H1 (cell line): Measurements from ENCODE around the gene DHRS3. TPM values are rescaled to one million over a fixed set of nuclear protein-coding genes. Genes with fewer than 3 reads are reported as not detected.

Experiments used
- CTCF ChIA-PET: fragments of 300-600 bp; sonication (Branson Sonifier 250); formaldehyde crosslinking; loops from one replicate; lab custom pipeline; 2021; ENCODE audit not compliant: partially characterized antibody; lab: Charles Lee
- POLR2A ChIA-PET: fragments of 300-600 bp; sonication (Branson Sonifier 250); formaldehyde crosslinking; loops from one replicate; lab custom pipeline; 2021; ENCODE audit warnings: inconsistent platforms; ENCODE audit not compliant: partially characterized antibody; lab: Charles Lee
- DNase-seq, 2 experiments: peaks; one replicate each; pipeline versions ENCODE4 v3.0.0 to v3.0.0-alpha.2; 2010 to 2022; ENCODE audit warnings: low spot score in 2 of 2, low read depth in 1 of 2, mixed read lengths in 1 of 2
- FAIRE-seq: peaks from 2 replicates; lab custom pipeline; 2011; peaks lifted over from hg19 to GRCh38; lab: Jason Lieb, UNC
- H2AFZ ChIP-seq: 2 replicates; pipeline ENCODE4 v1.8.1; 2012; ENCODE audit warnings: low read length, inconsistent platforms
- H2AK5ac ChIP-seq: 2 replicates; pipeline ENCODE4 v1.6.1; 2013; ENCODE audit warnings: low read depth, low read length
- H2BK120ac ChIP-seq: replicated peaks from 2 replicates; pipeline ENCODE3; 2013; ENCODE audit warnings: low read depth, low read length, inconsistent platforms
- H2BK12ac ChIP-seq: 2 replicates; pipeline ENCODE4 v1.6.1; 2013; ENCODE audit warnings: low read depth, low read length
- H2BK15ac ChIP-seq: 2 replicates; pipeline ENCODE4 v1.6.1; 2013; ENCODE audit warnings: low read length
- H2BK20ac ChIP-seq: 2 replicates; pipeline ENCODE4 v1.6.1; 2013; ENCODE audit warnings: low read length
- H2BK5ac ChIP-seq: 2 replicates; pipeline ENCODE4 v1.6.1; 2013; ENCODE audit warnings: low read depth, low read length
- H3K14ac ChIP-seq: 2 replicates; pipeline ENCODE4 v1.6.1; 2013; ENCODE audit warnings: inconsistent platforms; ENCODE audit not compliant: insufficient read length
- H3K18ac ChIP-seq: 2 replicates; pipeline ENCODE4 v1.6.1; 2013; ENCODE audit warnings: low read length; ENCODE audit errors: extremely low read depth
- H3K23ac ChIP-seq: 2 replicates; pipeline ENCODE4 v1.6.1; 2013; ENCODE audit warnings: inconsistent platforms; ENCODE audit not compliant: insufficient read length
- H3K23me2 ChIP-seq: 2 replicates; pipeline ENCODE4 v1.6.1; 2013; ENCODE audit warnings: low read depth, low read length
- H3K27ac ChIP-seq: 2 replicates; pipeline ENCODE4 v1.6.1; 2011; ENCODE audit warnings: low read depth, low read length, inconsistent platforms
- H3K27me3 ChIP-seq, 4 experiments: replicated peaks in 1 of 4; 1 replicate in 1 of 4; 2 replicates in 3 of 4; pipeline versions ENCODE4 v1.6.1 to v1.8.1; 2011 to 2013; ENCODE audit warnings: low read length in 3 of 4, mild to moderate bottlenecking in 3 of 4, inconsistent platforms in 2 of 4, mixed read lengths in 2 of 4, moderate library complexity in 1 of 4; ENCODE audit not compliant: control insufficient read depth in 3 of 4, insufficient read depth in 3 of 4; ENCODE audit errors: extremely low read depth in 1 of 4
- H3K36me3 ChIP-seq, 4 experiments: 2 replicates each; pipeline versions ENCODE4 v1.6.1 to v1.8.1; 2011 to 2013; ENCODE audit warnings: mild to moderate bottlenecking in 4 of 4, low read length in 3 of 4, moderate library complexity in 2 of 4, control low read depth in 1 of 4, inconsistent platforms in 1 of 4; ENCODE audit not compliant: insufficient read depth in 4 of 4, control insufficient read depth in 2 of 4
- H3K4ac ChIP-seq: replicated peaks from 2 replicates; pipeline ENCODE3; 2013; ENCODE audit warnings: low read length, low read depth, mixed read lengths, inconsistent platforms; ENCODE audit not compliant: insufficient read length
- H3K4me1 ChIP-seq, 4 experiments: replicated peaks in 1 of 4; 1 replicate in 1 of 4; 2 replicates in 3 of 4; pipeline versions ENCODE4 v1.6.1 to v1.8.1; 2011 to 2013; ENCODE audit warnings: low read length in 3 of 4, inconsistent platforms in 2 of 4, mixed read lengths in 1 of 4; ENCODE audit not compliant: insufficient read depth in 4 of 4, control insufficient read depth in 3 of 4
- H3K4me2 ChIP-seq, 2 experiments: 2 replicates each; pipeline versions ENCODE4 v1.6.1 to v1.8.1; 2011 to 2013; ENCODE audit warnings: low read depth in 2 of 2, low read length in 2 of 2, control low read depth in 1 of 2, inconsistent platforms in 1 of 2, mild to moderate bottlenecking in 1 of 2; ENCODE audit not compliant: insufficient read depth in 1 of 2
- H3K4me3 ChIP-seq, 4 experiments: fragments of 200-600, 300-600 bp in 1 of 4; sonication (generic), shearing (Covaris generic), sonication (Bioruptor Twin) in 1 of 4; 2 replicates each; pipeline versions ENCODE4 v1.5.1 to v1.8.1; 2011 to 2016; ENCODE audit warnings: low read length in 4 of 4, low read depth in 3 of 4, control low read depth in 2 of 4, inconsistent platforms in 2 of 4, mild to moderate bottlenecking in 2 of 4, mixed read lengths in 1 of 4, moderate library complexity in 1 of 4; ENCODE audit not compliant: insufficient read depth in 2 of 4; ENCODE audit errors: extremely low read depth in 1 of 4
- H3K56ac ChIP-seq: replicated peaks from 2 replicates; pipeline ENCODE3; 2013; ENCODE audit warnings: low read depth, mild to moderate bottlenecking, mixed read lengths, low read length, inconsistent platforms; ENCODE audit not compliant: insufficient read length
- H3K79me1 ChIP-seq: 2 replicates; pipeline ENCODE4 v1.6.1; 2013; ENCODE audit warnings: low read depth, low read length, control low read depth
- H3K79me2 ChIP-seq, 2 experiments: 2 replicates each; pipeline versions ENCODE4 v1.6.1 to v1.8.1; 2012 to 2013; ENCODE audit warnings: low read length in 2 of 2, mild to moderate bottlenecking in 2 of 2, inconsistent platforms in 1 of 2; ENCODE audit not compliant: insufficient read depth in 2 of 2, control insufficient read depth in 1 of 2
- H3K9ac ChIP-seq, 4 experiments: replicated peaks in 1 of 4; 1 replicate in 1 of 4; 2 replicates in 3 of 4; pipeline versions ENCODE4 v1.6.1 to v1.8.1; 2011 to 2013; ENCODE audit warnings: low read depth in 3 of 4, low read length in 3 of 4, control low read depth in 2 of 4, mild to moderate bottlenecking in 2 of 4, moderate library complexity in 2 of 4, inconsistent platforms in 1 of 4; ENCODE audit errors: extremely low read depth in 1 of 4
- H3K9me3 ChIP-seq, 2 experiments: 2 replicates each; pipeline versions ENCODE4 v1.6.1 to v1.8.1; 2012 to 2013; ENCODE audit warnings: mild to moderate bottlenecking in 2 of 2, moderate library complexity in 2 of 2, control low read depth in 1 of 2, inconsistent platforms in 1 of 2, low read depth in 1 of 2, low read length in 1 of 2, mixed read lengths in 1 of 2; ENCODE audit not compliant: insufficient read depth in 2 of 2
- H4K20me1 ChIP-seq, 2 experiments: replicated peaks in 1 of 2; 2 replicates each; pipeline versions ENCODE3 to v1.8.1; 2011 to 2013; ENCODE audit warnings: inconsistent platforms in 2 of 2, low read length in 2 of 2, mild to moderate bottlenecking in 1 of 2; ENCODE audit not compliant: insufficient read depth in 2 of 2, control insufficient read depth in 1 of 2
- H4K5ac ChIP-seq: 2 replicates; pipeline ENCODE4 v1.6.1; 2013; ENCODE audit warnings: low read length, low read depth, mixed read lengths, inconsistent platforms; ENCODE audit not compliant: insufficient read length
- H4K8ac ChIP-seq: 2 replicates; pipeline ENCODE4 v1.8.0; 2013; ENCODE audit warnings: mild to moderate bottlenecking, moderate library complexity, low read length, inconsistent platforms; ENCODE audit not compliant: insufficient read depth; ENCODE audit errors: extremely low read depth
- H4K91ac ChIP-seq: replicated peaks from 2 replicates; pipeline ENCODE3; 2013; ENCODE audit warnings: low read length, mixed read lengths, inconsistent platforms; ENCODE audit not compliant: insufficient read length
- KDM1A ChIP-seq: fragments of 200-600, 300-600 bp; sonication (generic); IDR thresholded peaks from 2 replicates; pipeline ENCODE4 v1.7.1; 2016; ENCODE audit warnings: mild to moderate bottlenecking, low read length, borderline replicate concordance
- MAFK ChIP-seq: IDR thresholded peaks from 2 replicates; pipeline ENCODE4 v1.6.1; 2012; ENCODE audit warnings: low read depth, mild to moderate bottlenecking, improper control_type of control experiment, low read length
- SUZ12 ChIP-seq: fragments of 200-600 bp; sonication (generic); IDR thresholded peaks from 2 replicates; pipeline ENCODE4 v1.6.1; 2012; ENCODE audit warnings: mild to moderate bottlenecking, inconsistent platforms, low read length, moderate library complexity, mixed read lengths
- WGBS, 2 experiments: shearing (Covaris generic) in 1 of 2; methylation state at CpG; one replicate each; pipeline versions ENCODE4 v1.1.6 to v1.1.7; 2013 to 2015; ENCODE audit warnings: low lambda C conversion rate in 2 of 2, mixed read lengths in 2 of 2, inconsistent platforms in 1 of 2, low coverage in 1 of 2, missing lambda C conversion rate in 1 of 2; ENCODE audit not compliant: insufficient replicate concordance in 2 of 2, insufficient coverage in 1 of 2, insufficient read length in 1 of 2; ENCODE audit errors: extremely low coverage in 1 of 2, missing lambda C conversion rate in 1 of 2; 5-methylcytosine and 5-hydroxymethylcytosine counted together
- polyA plus RNA-seq, 7 experiments: library from polyadenylated mRNA; depleted of rRNA in 3 of 7; stranded (reverse) in 5 of 7; unstranded in 2 of 7; fragments of >200 nt in 5 of 7; fragments of 200-250 nt in 2 of 7; gene quantifications; 1 replicate in 5 of 7; 2 replicates in 1 of 7; 4 replicates in 1 of 7; pipeline versions ENCODE4 v1.2.1 to v1.2.3, GENCODE V29; 2011 to 2013; ENCODE audit warnings: missing spikeins in 2 of 7, mixed read lengths in 2 of 7
- total RNA-seq: library from RNA; stranded (reverse); fragmentation: NEBNext Ultra II Directional; extraction: Animal tissue kit (Norgen Biotek cat#: 25700); gene quantifications from 2 replicates; pipeline ENCODE4 v1.2.1, GENCODE V29; 2021

DHRS3 gene
- total and polyA plus RNA-seq, 2 of the 8 experiments (the other 6 are each of a cell fraction or from before 2014, with no cell fraction given) = 32.5 to 36.4 TPM

- Histone ChIP-seq H3K4ac (no peak overlapping the region), H4K91ac (no peak overlapping the region), H3K23me2 (no peaks in the 10 kb centered on the region), H4K20me1 (no peaks in the 10 kb centered on the region), H2BK120ac (no peak overlapping the region), H2BK15ac (no peak overlapping the region), H3K18ac (no peak overlapping the region), H3K9ac (no peak overlapping the region), H4K5ac (no peak overlapping the region), H2BK12ac (no peak overlapping the region), H3K27me3 (no peaks in the 10 kb centered on the region), H3K79me1 (no peaks in the 10 kb centered on the region), H3K56ac (no peak overlapping the region), H3K27ac (no peak overlapping the region), H3K9me3 (peaks cover 12 to 13% of the 10 kb centered on the region in 2 experiments; a peak in 3 of 4 replicates), H3K14ac (no peak overlapping the region), H3K79me2 (no peaks in the 10 kb centered on the region), H2AFZ (no peak overlapping the region), H3K4me1 (no peaks in the 10 kb centered on the region), H3K36me3 (peaks cover 2 to 14% (median 5%) of the 10 kb centered on the region in 4 experiments; a peak in 4 of 8 replicates), H2BK5ac (no peak overlapping the region), H2AK5ac (no peak overlapping the region), H2BK20ac (no peak overlapping the region), H4K8ac (no peak overlapping the region), H3K23ac (no peak overlapping the region), H3K4me3 (no peak overlapping the region), H3K4me2 (no peak overlapping the region)
- POLR2A ChIA-PET = interaction anchor here (0.6 to 2.5 kb wide), 4 partner anchors 9 to 13 kb away, joined by 5 to 6 read pairs (median 5); no protein-coding TSS in a partner anchor
- no peak for DNase-seq
- no peak for TF ChIP-seq SUZ12
- no peak for TF ChIP-seq KDM1A
- no peak for TF ChIP-seq MAFK
- CTCF ChIA-PET = interaction anchor here (1.2 to 2.1 kb wide), 2 partner anchors 12 to 83 kb away, joined by 4 to 5 read pairs; no protein-coding TSS in a partner anchor
- 83% methylated on average over 9 of the region's 10 CpGs; no CpG with 5 or more reads in 1 of the 2 experiments for WGBS, 2 experiments
- FAIRE-seq = no peak
Measured at GRCh38 chr1:12565094-12565965, 52.7 kb downstream of the DHRS3 start.
